Subcutaneous adipose tissue (tissue), 4 donors: ENCODE results near the gene DBNDD1. TPM values are rescaled to one million over a fixed set of nuclear protein-coding genes. Genes with fewer than 3 reads are reported as not detected.

Experiments used
- CTCF ChIP-seq: fragments of 450-650 bp; IDR thresholded peaks from one replicate; pipeline ENCODE4 v1.5.1; 2016; ENCODE audit warnings: low read depth, mild to moderate bottlenecking, control low read depth, antibody characterized with exemption, moderate library complexity
- total RNA-seq, 4 donors: library from RNA; depleted of rRNA; stranded (reverse); fragments of >200 nt; gene quantifications; one replicate each; pipeline ENCODE4 v1.1.0, GENCODE V29; 2016

DBNDD1 gene
- total RNA-seq, 4 donors from 2014 or later, result 1.3 to 1.4 TPM; not detected in 2

GRCh38 chr16:89999831-90000574 is 19.3 kb downstream of the DBNDD1 start:
- TF ChIP-seq CTCF, result no peak

- no peak for TF ChIP-seq CTCF
Measured at GRCh38 chr16:89996178-89996489, 23.1 kb downstream of the DBNDD1 start.

- no peak for TF ChIP-seq CTCF
Measured at GRCh38 chr16:89994389-89994720, 24.9 kb downstream of the DBNDD1 start.

DNA sequence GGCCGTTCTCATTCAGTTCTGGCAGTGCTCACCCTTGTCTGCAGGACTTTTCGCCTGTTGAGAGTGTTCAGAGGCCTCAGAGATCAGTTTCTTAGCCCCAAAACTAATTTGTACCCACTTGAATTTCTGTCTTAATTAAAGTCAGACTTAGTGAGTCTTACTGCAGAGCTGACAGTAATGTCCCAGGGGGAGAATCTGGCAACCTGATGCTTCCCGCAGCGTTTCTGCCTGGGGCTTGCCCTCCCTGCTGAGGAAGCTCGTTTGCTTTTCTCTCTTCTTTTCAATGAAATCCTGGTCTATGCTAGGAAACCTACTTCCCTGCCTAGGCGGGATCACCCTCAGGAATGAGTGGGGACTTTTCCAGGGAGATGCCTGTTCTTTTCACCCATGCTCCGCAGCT is 25.3 kb downstream of the DBNDD1 start:
- no peak for TF ChIP-seq CTCF

DNA sequence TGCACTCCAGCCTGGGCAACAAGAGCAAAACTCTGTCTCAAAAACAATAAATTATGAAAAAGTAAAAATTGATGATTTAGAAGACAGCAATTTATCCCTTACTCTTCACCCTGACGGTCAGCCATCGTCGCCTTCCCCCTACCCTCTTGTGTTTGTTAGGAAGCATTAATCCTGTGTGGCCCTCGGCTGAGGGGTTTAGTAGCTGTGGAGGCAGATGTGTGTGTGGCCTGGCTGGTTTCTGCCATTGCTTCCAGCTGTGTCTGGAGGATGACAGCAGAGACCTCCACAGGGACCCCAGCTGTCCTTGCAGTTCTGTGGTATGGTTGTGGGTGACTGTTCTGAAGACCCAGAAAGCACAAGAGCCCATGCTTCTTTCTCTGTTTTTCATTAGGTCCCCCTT is 25.9 kb downstream of the DBNDD1 start:
- no peak for TF ChIP-seq CTCF

DNA sequence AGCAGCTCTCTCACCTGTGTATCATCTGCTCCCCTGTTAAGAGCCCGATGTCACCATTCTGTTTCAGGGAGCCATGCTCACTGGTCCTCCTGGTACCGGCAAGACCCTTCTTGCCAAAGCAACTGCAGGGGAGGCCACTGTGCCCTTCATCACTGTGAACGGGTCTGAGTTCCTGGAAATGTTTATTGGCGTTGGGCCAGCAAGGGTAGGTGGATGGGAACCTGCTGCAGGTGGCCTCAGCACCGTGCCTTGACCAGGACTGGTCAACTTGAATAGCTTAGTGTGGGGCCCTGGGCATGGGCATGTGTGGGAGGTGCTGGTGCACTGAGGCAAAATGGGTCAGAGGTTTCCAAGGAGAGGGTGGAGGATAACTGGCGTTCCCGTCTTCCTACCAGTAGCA is 28.5 kb downstream of the DBNDD1 start:
- no peak for TF ChIP-seq CTCF

- TF ChIP-seq CTCF, result no peak
Measured at GRCh38 chr16:89988951-89989350, 30.3 kb downstream of the DBNDD1 start.
